ACHN (cell line): ENCODE measurements around the gene KRT9.
"Not testable (repeated sequence)": the region's sequence is repeated elsewhere in the genome, so short reads cannot be mapped to it uniquely, and the experiment has no call there.

Experiments
- DNase-seq: peaks from one replicate; pipeline ENCODE4 v3.0.0-alpha.2; 2015
- in situ Hi-C: cut with HindIII; loops from 2 replicates; pipeline ENCODE4 v1.10.0; 2017; ENCODE audit warnings: low sequenced_read_pairs, low pct_ligation_motif_present, low pct_unique_long_range_greater_than_20kb

KRT9 gene

GRCh38 chr17:41610061-41610517, 38.2 kb upstream of the KRT9 start:
- DNase-seq, in situ Hi-C loops: not testable (repeated sequence)

- DNase-seq, in situ Hi-C loops: not testable (repeated sequence)
Measured at GRCh38 chr17:41606930-41607329, 35.1 kb upstream of the KRT9 start.

GRCh38 chr17:41602524-41602923, 30.7 kb upstream of the KRT9 start:
- in situ Hi-C loops: no loop called here
- DNase-seq: no peak

GRCh38 chr17:41600318-41600717, 28.5 kb upstream of the KRT9 start:
- in situ Hi-C loops: no loop called here
- no peak for DNase-seq

- DNase-seq: no peak
- in situ Hi-C loops: no loop called here
Measured at GRCh38 chr17:41599680-41600079, 27.8 kb upstream of the KRT9 start.

GRCh38 chr17:41595585-41595984, 23.7 kb upstream of the KRT9 start:
- in situ Hi-C loops: no loop called here
- no peak for DNase-seq

GRCh38 chr17:41594363-41594915, 22.6 kb upstream of the KRT9 start:
- no peak for DNase-seq
- in situ Hi-C loops: no loop called here

GRCh38 chr17:41593306-41593981, 21.6 kb upstream of the KRT9 start:
- in situ Hi-C loops: no loop called here
- no peak for DNase-seq

GRCh38 chr17:41592601-41593305, 20.9 kb upstream of the KRT9 start:
- in situ Hi-C loops: no loop called here
- DNase-seq: no peak

GRCh38 chr17:41589301-41589700, 17.4 kb upstream of the KRT9 start:
- in situ Hi-C loops: no loop called here

GRCh38 chr17:41588126-41588810, 16.4 kb upstream of the KRT9 start:
- DNase-seq: no peak
- in situ Hi-C loops: no loop called here

More at GRCh38 chr17:41589301-41589700, 17.4 kb upstream of the KRT9 start:
- DNase-seq: no peak

GRCh38 chr17:41586863-41587495, 15.1 kb upstream of the KRT9 start, which contains the start of gene KRT14:
TSS of gene KRT14 (minus strand) at chr17:41586895. CDS start at chr17:41586834, 61 bp downstream.
- no peak for DNase-seq
- in situ Hi-C loops: no loop called here

- DNase-seq: no peak
- in situ Hi-C loops: no loop called here
Measured at GRCh38 chr17:41585301-41586056, 13.6 kb upstream of the KRT9 start.

- in situ Hi-C loops, DNase-seq: not testable (repeated sequence)
Measured at GRCh38 chr17:41584331-41584927, 12.6 kb upstream of the KRT9 start.

- in situ Hi-C loops: no loop called here
- DNase-seq: no peak
Measured at GRCh38 chr17:41583137-41584127, 11.6 kb upstream of the KRT9 start.

GRCh38 chr17:41582061-41582968, 10.5 kb upstream of the KRT9 start:
- in situ Hi-C loops, DNase-seq: not testable (repeated sequence)
